GM21381 (cell line): ENCODE results near the gene NR1D2.
A peak's percentile ranks its signal among the peaks of the same experiment; 100 is the strongest.

ENCODE experiments used
- ATAC-seq: cut with Tn5 transposase; IDR thresholded peaks from one replicate; pipeline ENCODE4 v1.9.1; 2021; ENCODE audit warnings: mild to moderate bottlenecking, moderate library complexity; ENCODE audit not compliant: unreplicated experiment

NR1D2 gene

GRCh38 chr3:23961913-23962312, 16.8 kb downstream of the NR1D2 start:
- ATAC-seq, result no peak

GRCh38 chr3:23964537-23965235, 19.6 kb downstream of the NR1D2 start:
- no peak for ATAC-seq

DNA sequence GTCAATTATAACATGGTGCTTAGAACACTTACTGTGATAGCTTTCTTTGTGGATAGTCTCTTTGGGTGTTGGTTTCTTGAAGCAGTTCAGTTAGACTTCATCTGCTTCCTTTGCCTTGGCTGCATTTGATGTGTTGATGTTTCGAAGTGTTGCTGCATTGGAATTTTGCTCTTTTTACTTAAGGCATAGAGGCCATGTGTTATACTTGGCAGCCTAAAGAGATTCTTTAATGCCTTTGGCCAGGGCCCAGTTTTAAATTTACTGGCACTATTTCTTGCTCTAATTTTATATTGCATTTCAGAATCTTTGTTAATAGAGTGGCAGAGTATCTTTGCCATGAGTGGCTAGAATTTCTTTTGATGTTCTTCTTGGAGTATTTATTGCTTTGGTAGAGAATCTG, 21.2 kb downstream of the NR1D2 start:
- ATAC-seq, result no peak

GRCh38 chr3:23968463-23969184, 23.5 kb downstream of the NR1D2 start:
- no peak for ATAC-seq

DNA sequence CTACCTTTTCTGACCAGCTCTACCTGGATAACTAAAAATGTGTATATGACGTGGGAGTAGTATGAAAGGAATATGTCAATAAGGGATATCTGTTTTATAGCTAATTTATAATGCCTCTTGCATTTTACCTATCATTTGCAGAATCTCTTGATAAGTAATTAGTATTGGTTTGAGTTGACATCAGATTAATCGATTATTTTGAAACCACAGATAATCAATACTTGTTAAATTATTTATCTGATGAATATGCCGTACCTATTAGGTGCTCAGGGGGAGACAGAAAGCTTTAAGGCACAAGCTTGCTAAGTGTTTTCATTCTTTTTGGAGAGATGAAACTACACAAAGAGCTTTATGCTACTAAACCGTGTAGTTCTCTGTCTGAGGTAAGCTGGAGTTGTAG, 24.3 kb downstream of the NR1D2 start:
- ATAC-seq, result no peak

- ATAC-seq, result no peak
Measured at GRCh38 chr3:23971684-23972083, 26.6 kb downstream of the NR1D2 start.

GRCh38 chr3:23976555-23976954, 31.5 kb downstream of the NR1D2 start:
- ATAC-seq, result no peak

DNA sequence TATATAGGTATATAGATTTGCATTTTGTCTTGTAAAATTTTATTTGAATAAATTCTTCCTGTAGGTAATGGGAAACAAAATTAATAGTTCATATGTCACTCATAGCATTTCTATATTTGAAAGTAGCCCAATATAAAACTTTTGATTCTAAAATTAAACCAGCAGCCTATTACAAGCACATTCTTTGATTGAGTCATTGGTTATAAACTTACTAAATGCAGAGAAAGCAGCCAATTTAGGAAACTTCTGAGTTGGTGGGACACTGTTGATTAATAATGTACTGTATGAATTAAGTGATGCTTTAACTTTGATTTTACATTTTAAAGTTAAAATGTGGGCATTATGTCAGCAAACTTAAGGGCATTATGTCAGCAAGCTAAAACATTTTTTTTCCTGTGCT, 34.5 kb downstream of the NR1D2 start:
- no peak for ATAC-seq

GRCh38 chr3:23981136-23981535, 36.0 kb downstream of the NR1D2 start:
- no peak for ATAC-seq

DNA sequence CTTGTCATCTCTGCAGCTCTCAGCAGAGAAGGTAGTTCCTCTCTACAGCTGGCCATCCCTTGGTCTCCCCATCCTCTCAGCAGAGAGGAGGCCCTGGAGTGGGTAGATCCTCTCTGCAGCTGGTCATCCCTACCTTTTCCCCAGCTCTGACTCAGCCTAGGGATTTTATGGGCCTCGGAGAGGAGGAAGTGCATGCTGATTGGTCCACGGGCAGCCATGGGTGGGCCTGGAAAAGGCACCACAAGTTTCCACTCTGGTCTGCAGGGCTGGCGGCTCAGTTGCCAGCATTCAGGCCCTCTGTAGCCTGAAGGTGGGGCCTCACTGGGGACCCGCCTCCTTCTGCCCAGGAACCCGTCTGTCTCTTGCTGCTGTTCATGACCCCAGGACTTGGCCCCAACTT, 36.9 kb downstream of the NR1D2 start:
- no peak for ATAC-seq

DNA sequence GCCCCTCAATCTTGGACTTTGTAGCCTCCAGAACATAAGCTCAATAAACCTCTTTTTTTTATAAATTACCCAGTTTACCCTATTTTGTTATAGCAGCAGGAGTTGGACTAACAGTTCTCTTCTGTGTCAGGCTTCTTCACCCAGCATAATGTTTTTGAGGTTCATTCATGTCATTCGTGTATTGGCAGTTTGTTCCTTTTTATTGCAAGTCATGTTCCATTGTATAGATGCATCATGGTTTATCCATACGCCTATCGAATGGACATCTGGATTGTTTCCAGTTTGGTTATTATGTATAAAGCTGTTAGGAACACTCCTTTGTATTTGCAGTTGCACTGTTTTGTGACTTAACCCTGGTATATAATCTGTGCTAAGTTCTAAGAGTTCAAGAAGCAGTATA, 39.8 kb downstream of the NR1D2 start:
- ATAC-seq, result no peak

GRCh38 chr3:23985747-23986544, 40.9 kb downstream of the NR1D2 start:
- no peak for ATAC-seq

DNA sequence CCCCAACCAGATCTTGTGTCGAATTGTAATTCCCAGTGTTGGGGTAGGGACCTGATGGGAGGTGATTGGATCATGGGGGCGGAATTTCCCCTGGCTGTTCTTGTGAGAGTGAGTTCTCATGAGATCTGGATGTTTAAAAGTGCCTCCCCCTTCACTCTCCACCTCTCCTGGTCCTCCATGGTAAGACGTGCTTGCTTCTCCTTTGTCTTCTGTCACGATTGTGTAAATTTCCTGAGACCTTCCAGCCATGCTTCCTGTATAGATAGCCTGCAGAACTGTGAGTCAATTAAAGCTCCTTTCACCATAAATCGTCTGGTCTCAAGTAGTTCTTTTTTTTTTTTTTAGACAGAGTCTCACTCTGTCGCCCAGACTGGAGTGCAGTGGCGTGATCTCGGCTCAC, 42.3 kb downstream of the NR1D2 start:
- no peak for ATAC-seq

DNA sequence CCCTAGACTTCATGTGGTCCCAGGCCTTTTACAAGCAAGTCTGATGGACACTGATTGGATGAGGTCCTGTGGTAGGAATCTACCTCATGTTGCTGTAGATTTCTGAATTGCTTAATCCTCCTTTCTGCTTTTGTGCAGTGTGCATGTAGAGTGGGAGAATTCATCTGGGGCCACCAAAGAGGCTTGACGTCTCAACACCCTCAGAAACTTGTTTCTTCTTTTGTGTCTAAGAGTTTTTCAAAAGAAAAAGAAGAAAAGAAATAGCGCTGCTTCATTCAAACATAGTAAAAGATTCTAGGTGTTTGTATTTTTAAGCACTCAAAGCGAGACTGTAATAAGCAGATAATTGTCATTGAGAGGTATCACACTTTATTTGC, 46.2 kb downstream of the NR1D2 start:
- no peak for ATAC-seq

GRCh38 chr3:23991683-23992628, 46.9 kb downstream of the NR1D2 start:
- no peak for ATAC-seq

DNA sequence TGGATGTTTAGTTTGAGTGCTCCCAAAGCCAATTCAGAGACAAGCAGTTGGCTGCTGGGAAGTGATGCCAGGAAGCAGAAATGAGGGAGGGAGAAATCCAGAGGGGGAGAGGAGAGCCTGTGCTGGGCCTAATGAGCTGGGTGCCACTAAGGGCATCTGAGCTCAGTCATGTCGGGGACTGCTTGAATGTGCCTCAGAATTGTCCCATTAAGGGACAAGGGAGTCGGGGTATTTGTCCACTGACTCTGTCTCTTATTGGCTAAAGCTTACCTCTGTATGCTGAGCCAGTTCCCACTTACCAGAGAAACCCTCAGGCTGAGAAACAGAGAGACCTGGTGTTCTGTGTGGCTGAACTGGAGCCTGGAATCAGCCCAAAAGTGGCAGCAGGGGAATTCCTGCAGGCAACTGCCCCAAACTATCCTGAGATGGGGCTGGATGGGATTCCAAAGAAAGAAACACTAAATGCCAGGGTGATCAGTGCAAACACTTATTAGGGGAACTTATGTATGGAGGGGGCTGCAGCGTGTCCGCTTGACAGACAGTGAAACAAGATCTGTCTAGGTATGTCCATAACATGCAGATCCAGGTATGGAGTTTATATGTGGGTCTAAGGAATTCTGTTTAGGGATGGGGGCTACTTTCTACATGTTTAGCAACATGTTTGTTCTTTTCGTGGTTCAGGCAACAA, 48.6 kb downstream of the NR1D2 start:
- no peak for ATAC-seq

- no peak for ATAC-seq
Measured at GRCh38 chr3:23994244-23994569, 49.1 kb downstream of the NR1D2 start.

- no peak for ATAC-seq
Measured at GRCh38 chr3:23995219-23995618, 50.1 kb downstream of the NR1D2 start.

GRCh38 chr3:23996095-23996524, 51.0 kb downstream of the NR1D2 start:
- no peak for ATAC-seq

DNA sequence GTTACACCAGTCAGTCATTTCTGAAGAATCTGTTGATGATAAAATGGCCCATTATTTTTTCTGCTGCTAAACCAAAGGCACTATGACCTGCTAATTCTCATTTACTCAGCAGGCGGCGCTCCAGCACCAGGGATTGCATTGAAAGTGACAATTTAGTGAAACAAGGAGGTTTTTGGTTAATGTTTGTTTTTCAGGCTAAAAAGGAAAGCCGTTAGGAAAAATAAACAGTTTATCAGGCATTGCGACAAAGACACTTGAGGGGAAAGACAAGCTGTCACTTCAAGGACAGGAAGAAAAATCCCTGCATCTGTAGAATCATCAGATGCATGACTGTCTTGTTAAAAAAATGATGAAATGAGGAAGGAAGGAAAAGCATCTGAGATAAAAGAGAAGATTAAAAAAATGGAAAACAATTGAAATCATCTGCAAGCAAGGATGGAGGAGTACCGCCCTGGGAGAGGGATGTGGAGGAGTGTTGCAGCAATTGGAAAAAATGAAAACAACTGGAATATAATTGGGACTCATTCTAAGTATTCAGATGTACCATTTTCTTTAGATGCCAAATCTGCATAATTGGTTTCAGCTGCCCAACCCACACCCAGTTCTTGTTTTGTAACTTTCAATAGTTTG, 54.0 kb downstream of the NR1D2 start:
- peak; percentile 57 for ATAC-seq
